Renal cortex interstitium (tissue), 11 donors: Measurements from ENCODE around the gene MPDZ. TPM values are rescaled to one million over a fixed set of nuclear protein-coding genes. Genes with fewer than 3 reads are reported as not detected.
"Not testable (repeated sequence)": the region's sequence is repeated elsewhere in the genome, so short reads cannot be mapped to it uniquely, and the experiment has no call there.

Experiments
- DNase-seq, 11 donors: peaks; one replicate each; pipeline ENCODE4 v3.0.0-alpha.2; 2013; ENCODE audit warnings: low read depth in 9 of 11, low spot score in 4 of 11; ENCODE audit errors: extremely low read depth in 1 of 11
- polyA plus RNA-seq, 3 donors: library from polyadenylated mRNA; unstranded; fragments of 120-200 nt; gene quantifications; one replicate each; pipeline ENCODE4 v1.2.1, GENCODE V29; 2013; ENCODE audit not compliant: insufficient read length in 3 of 3

The MPDZ gene
- polyA plus RNA-seq, 3 donors: 48.5 to 52.2 (median 50.2) TPM

- no peak for DNase-seq
Observed at GRCh38 chr9:13274886-13275641, 4.4 kb downstream of the MPDZ start.

GRCh38 chr9:13270734-13271133 lies 8.8 kb downstream of the MPDZ start:
- DNase-seq: no peak

- no peak for DNase-seq
Observed at GRCh38 chr9:13269589-13270452, 9.7 kb downstream of the MPDZ start.

GRCh38 chr9:13268469-13268868 lies 11.0 kb downstream of the MPDZ start:
- DNase-seq: no peak

GRCh38 chr9:13267743-13268142 lies 11.7 kb downstream of the MPDZ start:
- DNase-seq: peak in 1 of 11 donors; percentile 11

GRCh38 chr9:13266167-13266566 lies 13.3 kb downstream of the MPDZ start:
- no peak for DNase-seq

GRCh38 chr9:13264788-13265187 lies 14.7 kb downstream of the MPDZ start:
- no peak for DNase-seq

- no peak for DNase-seq
Observed at GRCh38 chr9:13263511-13263910, 16.0 kb downstream of the MPDZ start.

- DNase-seq: no peak
Observed at GRCh38 chr9:13252852-13253251, 26.6 kb downstream of the MPDZ start.

GRCh38 chr9:13244181-13244580 lies 35.3 kb downstream of the MPDZ start:
- DNase-seq: no peak

- no peak for DNase-seq
Observed at GRCh38 chr9:13241283-13241682, 38.2 kb downstream of the MPDZ start.

- DNase-seq: no peak
Observed at GRCh38 chr9:13239660-13240059, 39.8 kb downstream of the MPDZ start.

GRCh38 chr9:13239208-13239607 lies 40.3 kb downstream of the MPDZ start:
- DNase-seq: no peak

- DNase-seq: no peak
Observed at GRCh38 chr9:13234932-13235331, 44.6 kb downstream of the MPDZ start.

GRCh38 chr9:13228431-13228830 lies 51.1 kb downstream of the MPDZ start:
- DNase-seq: no peak

GRCh38 chr9:13224366-13224765 lies 55.1 kb downstream of the MPDZ start:
- no peak for DNase-seq

- DNase-seq: not testable (repeated sequence)
Observed at GRCh38 chr9:13222733-13223132, 56.8 kb downstream of the MPDZ start.

- no peak for DNase-seq
Observed at GRCh38 chr9:13221741-13222140, 57.8 kb downstream of the MPDZ start.

GRCh38 chr9:13220837-13221236 lies 58.7 kb downstream of the MPDZ start:
- no peak for DNase-seq

- no peak for DNase-seq
Observed at GRCh38 chr9:13215791-13216554, 63.5 kb downstream of the MPDZ start.
